Lower leg skin (tissue), 3 donors: ENCODE data around the gene ATAD5.

Source experiments
- POLR2A ChIP-seq, 2 donors: fragments of 450-650 bp; IDR thresholded peaks; one replicate each; pipeline ENCODE4 v1.6.1; 2016 to 2017; ENCODE audit warnings: antibody characterized with exemption in 2 of 2, mild to moderate bottlenecking in 1 of 2, moderate library complexity in 1 of 2
- TF ChIP-seq, protein P1 (sequence below), 3 donors: fragments of 450-650 bp; IDR thresholded peaks; one replicate each; pipeline ENCODE4 v1.5.1; 2016; ENCODE audit warnings: antibody characterized with exemption in 3 of 3, mild to moderate bottlenecking in 3 of 3, moderate library complexity in 2 of 3

DNA sequence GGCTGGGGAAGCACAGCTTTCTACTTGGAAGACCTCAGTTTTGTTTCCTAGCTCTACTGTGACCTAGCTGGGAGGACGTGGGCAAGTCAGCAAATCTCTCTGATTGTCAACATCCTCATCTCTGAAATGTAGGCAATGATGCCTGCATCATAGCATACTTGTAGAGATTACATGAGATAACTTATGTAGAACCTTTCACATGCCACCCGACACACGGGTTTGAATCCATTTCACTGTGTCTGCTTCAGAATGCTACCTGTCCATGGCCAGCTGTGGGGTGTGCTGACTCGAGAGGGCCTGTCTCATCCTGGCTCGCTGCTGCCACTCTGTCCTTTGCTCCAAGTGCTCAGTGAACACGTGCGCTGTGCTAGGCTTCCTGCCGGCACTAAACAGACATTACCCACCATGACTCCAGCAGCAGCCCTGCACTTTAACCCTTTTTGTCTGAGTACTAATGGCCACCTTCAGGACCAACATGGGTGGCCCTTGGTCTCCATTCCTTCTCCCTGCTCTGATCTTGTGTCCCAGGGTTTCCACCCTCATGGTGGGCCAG lies 97.4 kb downstream of the ATAD5 start:
- TF ChIP-seq, protein P1, sequence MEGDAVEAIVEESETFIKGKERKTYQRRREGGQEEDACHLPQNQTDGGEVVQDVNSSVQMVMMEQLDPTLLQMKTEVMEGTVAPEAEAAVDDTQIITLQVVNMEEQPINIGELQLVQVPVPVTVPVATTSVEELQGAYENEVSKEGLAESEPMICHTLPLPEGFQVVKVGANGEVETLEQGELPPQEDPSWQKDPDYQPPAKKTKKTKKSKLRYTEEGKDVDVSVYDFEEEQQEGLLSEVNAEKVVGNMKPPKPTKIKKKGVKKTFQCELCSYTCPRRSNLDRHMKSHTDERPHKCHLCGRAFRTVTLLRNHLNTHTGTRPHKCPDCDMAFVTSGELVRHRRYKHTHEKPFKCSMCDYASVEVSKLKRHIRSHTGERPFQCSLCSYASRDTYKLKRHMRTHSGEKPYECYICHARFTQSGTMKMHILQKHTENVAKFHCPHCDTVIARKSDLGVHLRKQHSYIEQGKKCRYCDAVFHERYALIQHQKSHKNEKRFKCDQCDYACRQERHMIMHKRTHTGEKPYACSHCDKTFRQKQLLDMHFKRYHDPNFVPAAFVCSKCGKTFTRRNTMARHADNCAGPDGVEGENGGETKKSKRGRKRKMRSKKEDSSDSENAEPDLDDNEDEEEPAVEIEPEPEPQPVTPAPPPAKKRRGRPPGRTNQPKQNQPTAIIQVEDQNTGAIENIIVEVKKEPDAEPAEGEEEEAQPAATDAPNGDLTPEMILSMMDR (IDR thresholded peaks at IDR 0.05), result no peak
- no peak for TF ChIP-seq POLR2A (IDR thresholded peaks at IDR 0.05)
